ENCODE results near the gene DPYSL5.

The DPYSL5 gene

DNA sequence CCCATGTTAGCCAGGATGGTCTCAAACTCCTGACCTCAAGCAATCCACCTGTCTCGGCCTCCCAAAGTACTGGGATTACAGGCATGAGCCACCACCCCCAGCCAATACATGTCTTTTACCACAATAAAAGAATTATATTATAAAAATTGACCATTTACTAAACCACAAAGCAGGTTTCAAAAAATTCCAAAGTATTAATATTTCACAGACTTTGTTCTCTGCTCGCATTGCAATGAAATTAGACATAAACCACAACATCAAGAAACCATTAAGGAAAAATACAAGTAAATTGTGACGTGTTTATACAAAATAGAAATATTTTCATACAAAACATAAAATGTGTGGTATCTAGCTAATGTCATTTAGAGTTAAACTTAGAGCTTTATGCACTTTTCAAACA is 109.1 kb downstream of the DPYSL5 start:
- H3K4me3 ChIP-seq (replicated peaks; ENCODE audit: low read depth, low read length) = no peak overlapping the region
- no peak for TF ChIP-seq CTCF (IDR thresholded peaks at IDR 0.05; ENCODE audit: low read depth, low read length, missing control alignments)
- no peak for DNase-seq (ENCODE audit: extremely low read depth, low read depth)

- no peak for TF ChIP-seq CTCF (IDR thresholded peaks at IDR 0.05; ENCODE audit: low read depth, low read length, missing control alignments)
- DNase-seq (ENCODE audit: extremely low read depth, low read depth) = no peak
Observed at GRCh38 chr2:26957534-26957933, 109.6 kb downstream of the DPYSL5 start.

GRCh38 chr2:26959331-26959730 is 111.4 kb downstream of the DPYSL5 start:
- DNase-seq (ENCODE audit: extremely low read depth, low read depth) = no peak
- TF ChIP-seq CTCF (IDR thresholded peaks at IDR 0.05; ENCODE audit: low read depth, low read length, missing control alignments) = no peak
- no peak overlapping the region for H3K4me3 ChIP-seq (replicated peaks; ENCODE audit: low read depth, low read length)

More at GRCh38 chr2:26957534-26957933, 109.6 kb downstream of the DPYSL5 start:
- no peak overlapping the region for H3K4me3 ChIP-seq (replicated peaks; ENCODE audit: low read depth, low read length)

GRCh38 chr2:26964446-26965130 is 116.7 kb downstream of the DPYSL5 start:
- DNase-seq (ENCODE audit: extremely low read depth, low read depth) = no peak
- no peak overlapping the region for H3K4me3 ChIP-seq (replicated peaks; ENCODE audit: low read depth, low read length)
- TF ChIP-seq CTCF (IDR thresholded peaks at IDR 0.05; ENCODE audit: low read depth, low read length, missing control alignments) = no peak

DNA sequence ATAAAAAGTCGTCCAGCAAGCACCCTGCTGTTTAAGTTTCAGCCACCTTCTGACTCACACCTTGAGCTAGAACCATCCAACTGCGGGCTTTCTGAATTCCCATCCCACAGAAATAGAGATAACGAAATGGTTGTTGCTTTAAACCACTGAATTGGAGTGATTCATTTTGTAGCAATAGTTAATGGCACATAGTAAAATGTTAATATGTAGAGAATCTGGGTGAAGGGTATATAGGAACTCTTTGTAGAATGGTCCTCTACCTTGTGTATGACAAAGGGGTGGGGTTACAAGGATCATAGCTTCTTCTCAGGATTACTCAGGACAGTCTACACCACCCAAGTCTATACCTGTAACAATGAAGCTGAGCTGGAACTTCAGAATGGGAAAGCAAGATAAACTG is 120.1 kb downstream of the DPYSL5 start:
- no peak for TF ChIP-seq CTCF (IDR thresholded peaks at IDR 0.05; ENCODE audit: low read depth, low read length, missing control alignments)
- DNase-seq (ENCODE audit: extremely low read depth, low read depth) = no peak
- H3K4me3 ChIP-seq (replicated peaks; ENCODE audit: low read depth, low read length) = no peak overlapping the region

GRCh38 chr2:26969077-26969844 is 121.3 kb downstream of the DPYSL5 start:
- no peak for TF ChIP-seq CTCF (IDR thresholded peaks at IDR 0.05; ENCODE audit: low read depth, low read length, missing control alignments)
- no peak for DNase-seq (ENCODE audit: extremely low read depth, low read depth)

More at GRCh38 chr2:26969077-26969844, 121.3 kb downstream of the DPYSL5 start:
- H3K4me3 ChIP-seq (replicated peaks; ENCODE audit: low read depth, low read length) = no peak overlapping the region

Measured in HFF-Myc (cell line).